ENCODE measurements around the gene RASSF3.

DNA sequence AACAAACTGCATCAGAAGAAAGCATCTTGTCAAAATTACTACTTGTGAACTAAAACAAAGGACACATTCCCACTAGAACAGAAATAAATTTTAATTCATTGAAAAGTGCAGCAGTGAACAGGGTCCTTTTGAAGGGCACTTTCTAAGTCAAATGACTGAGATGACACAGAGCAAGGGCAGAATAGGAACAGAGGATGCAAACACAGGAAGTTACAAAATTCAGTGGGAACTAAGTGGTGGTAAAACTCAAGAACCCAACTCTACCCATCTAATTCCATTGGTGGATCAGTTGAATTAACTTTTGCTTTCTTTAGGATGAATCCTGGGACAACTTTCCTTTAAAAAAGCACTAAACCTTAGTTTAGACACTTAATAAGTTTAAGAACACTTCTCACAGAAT, 103.1 kb downstream of the RASSF3 start:
- TF ChIP-seq, protein P1, sequence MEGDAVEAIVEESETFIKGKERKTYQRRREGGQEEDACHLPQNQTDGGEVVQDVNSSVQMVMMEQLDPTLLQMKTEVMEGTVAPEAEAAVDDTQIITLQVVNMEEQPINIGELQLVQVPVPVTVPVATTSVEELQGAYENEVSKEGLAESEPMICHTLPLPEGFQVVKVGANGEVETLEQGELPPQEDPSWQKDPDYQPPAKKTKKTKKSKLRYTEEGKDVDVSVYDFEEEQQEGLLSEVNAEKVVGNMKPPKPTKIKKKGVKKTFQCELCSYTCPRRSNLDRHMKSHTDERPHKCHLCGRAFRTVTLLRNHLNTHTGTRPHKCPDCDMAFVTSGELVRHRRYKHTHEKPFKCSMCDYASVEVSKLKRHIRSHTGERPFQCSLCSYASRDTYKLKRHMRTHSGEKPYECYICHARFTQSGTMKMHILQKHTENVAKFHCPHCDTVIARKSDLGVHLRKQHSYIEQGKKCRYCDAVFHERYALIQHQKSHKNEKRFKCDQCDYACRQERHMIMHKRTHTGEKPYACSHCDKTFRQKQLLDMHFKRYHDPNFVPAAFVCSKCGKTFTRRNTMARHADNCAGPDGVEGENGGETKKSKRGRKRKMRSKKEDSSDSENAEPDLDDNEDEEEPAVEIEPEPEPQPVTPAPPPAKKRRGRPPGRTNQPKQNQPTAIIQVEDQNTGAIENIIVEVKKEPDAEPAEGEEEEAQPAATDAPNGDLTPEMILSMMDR (conservative IDR thresholded peaks at IDR 0.05; ENCODE audit: low read length), result no peak
- TF ChIP-seq EZH2phosphoT487 (IDR thresholded peaks at IDR 0.05; ENCODE audit: borderline replicate concordance), result no peak
